Tibial artery (tissue), 4 donors: ENCODE data around the gene BTN2A1.

ENCODE experiments used
- DNase-seq, 2 donors: peaks; one replicate each; pipeline ENCODE4 v3.0.0-alpha.2; 2019
- H3K27ac ChIP-seq, 2 donors: fragments of 200-600 bp; sonication (generic) in 1 of 2; 1 replicate in 1 of 2; 2 replicates in 1 of 2; pipeline ENCODE4 v1.5.1; 2018 to 2019; ENCODE audit warnings: mild to moderate bottlenecking in 1 of 2
- H3K27me3 ChIP-seq, 2 donors: fragments of 200-600 bp; sonication (generic) in 1 of 2; one replicate each; pipeline versions ENCODE4 v1.5.1 to v1.6.0; 2016 to 2019
- H3K36me3 ChIP-seq, 3 donors: fragments of 200-600 bp; sonication (generic) in 2 of 3; one replicate each; pipeline ENCODE4 v1.5.1; 2016 to 2019; ENCODE audit warnings: mild to moderate bottlenecking in 2 of 3
- H3K4me1 ChIP-seq, 4 donors: fragments of 200-600 bp; sonication (generic) in 2 of 4; 1 replicate in 3 of 4; 2 replicates in 1 of 4; pipeline ENCODE4 v1.5.1; 2016 to 2019
- H3K4me3 ChIP-seq, 2 donors: fragments of 200-600 bp; sonication (generic) in 1 of 2; 1 replicate in 1 of 2; 2 replicates in 1 of 2; pipeline ENCODE4 v1.5.1; 2018 to 2019; ENCODE audit warnings: mild to moderate bottlenecking in 2 of 2
- H3K9me3 ChIP-seq, 3 donors: fragments of 200-600 bp; sonication (generic) in 1 of 3; one replicate each; pipeline ENCODE4 v1.5.1; 2016 to 2019
- CTCF ChIP-seq, 2 experiments: fragments of 200-600 bp in 1 of 2; fragments of 450-650 bp in 1 of 2; IDR thresholded peaks; one replicate each; pipeline ENCODE4 v1.5.1; 2017 to 2019; ENCODE audit warnings: antibody characterized with exemption in 2 of 2, mild to moderate bottlenecking in 1 of 2, moderate library complexity in 1 of 2
- intact Hi-C: fragments of 100-400 bp; cut with DNase I; formaldehyde crosslinking; loops from one replicate; pipeline ENCODE4 v1.15.0; 2023; ENCODE audit warnings: low total_unique reads

Gene BTN2A1

GRCh38 chr6:26489996-26490964 lies 32.5 kb downstream of the BTN2A1 start:
- intact Hi-C loops = no loop called here
- Histone ChIP-seq H3K9me3 (no peaks in the 10 kb centered on the region), H3K36me3 (no peaks in the 10 kb centered on the region), H3K4me1 (no peaks in the 10 kb centered on the region), H3K27me3 (peaks cover 0 to 5% of the 10 kb centered on the region in 2 donors), H3K4me3 (no peak overlapping the region), H3K27ac (no peak overlapping the region)
- no peak for DNase-seq
- no peak for TF ChIP-seq CTCF (IDR thresholded peaks at IDR 0.05)

GRCh38 chr6:26491604-26492003 lies 33.8 kb downstream of the BTN2A1 start:
- Histone ChIP-seq H3K9me3 (no peaks in the 10 kb centered on the region), H3K27me3 (peaks cover 0 to 5% of the 10 kb centered on the region in 2 donors), H3K4me3 (no peak overlapping the region), H3K27ac (no peak overlapping the region), H3K4me1 (no peaks in the 10 kb centered on the region), H3K36me3 (no peaks in the 10 kb centered on the region)
- DNase-seq = no peak
- intact Hi-C loops = no loop called here
- TF ChIP-seq CTCF (IDR thresholded peaks at IDR 0.05) = no peak

GRCh38 chr6:26493258-26493657 lies 35.5 kb downstream of the BTN2A1 start:
- Histone ChIP-seq H3K27me3 (peaks cover 0 to 5% of the 10 kb centered on the region in 2 donors), H3K4me3 (no peak overlapping the region), H3K9me3 (no peaks in the 10 kb centered on the region), H3K36me3 (no peaks in the 10 kb centered on the region), H3K4me1 (no peaks in the 10 kb centered on the region), H3K27ac (no peak overlapping the region)
- TF ChIP-seq CTCF (IDR thresholded peaks at IDR 0.05) = peak in 1 of 2 experiments; percentile 21
- DNase-seq = no peak
- intact Hi-C loops = no loop called here

GRCh38 chr6:26494117-26494516 lies 36.4 kb downstream of the BTN2A1 start:
- Histone ChIP-seq H3K36me3 (no peaks in the 10 kb centered on the region), H3K27me3 (peaks cover 0 to 5% of the 10 kb centered on the region in 2 donors), H3K4me3 (no peak overlapping the region), H3K4me1 (no peaks in the 10 kb centered on the region), H3K9me3 (no peaks in the 10 kb centered on the region), H3K27ac (no peak overlapping the region)
- no peak for TF ChIP-seq CTCF (IDR thresholded peaks at IDR 0.05)
- DNase-seq = no peak
- intact Hi-C loops = no loop called here

- intact Hi-C loops = no loop called here
- no peaks in the 10 kb centered on the region for H3K36me3 ChIP-seq
- peaks cover 0 to 5% of the 10 kb centered on the region in 2 donors for H3K27me3 ChIP-seq
- no peaks in the 10 kb centered on the region for H3K4me1 ChIP-seq
- TF ChIP-seq CTCF (IDR thresholded peaks at IDR 0.05) = no peak
- DNase-seq = no peak
- no peaks in the 10 kb centered on the region for H3K9me3 ChIP-seq
- no peak overlapping the region for H3K4me3 ChIP-seq
- H3K27ac ChIP-seq = no peak overlapping the region
Measured at GRCh38 chr6:26495281-26495680, 37.5 kb downstream of the BTN2A1 start.
